CD4-positive, alpha-beta T cell treated with Interleukin-4 for 4 hours (primary cell): ENCODE data around the gene DIPK1B.

Source experiments
- DNase-seq: peaks from one replicate; pipeline ENCODE4 v3.0.0-alpha.2; 2020

Gene DIPK1B

GRCh38 chr9:136711751-136712689, at the start of gene DIPK1B:
TSS of gene DIPK1B (plus strand) at chr9:136712572. CDS start at chr9:136712666, 94 bp downstream.
- DNase-seq, result no peak

DNA sequence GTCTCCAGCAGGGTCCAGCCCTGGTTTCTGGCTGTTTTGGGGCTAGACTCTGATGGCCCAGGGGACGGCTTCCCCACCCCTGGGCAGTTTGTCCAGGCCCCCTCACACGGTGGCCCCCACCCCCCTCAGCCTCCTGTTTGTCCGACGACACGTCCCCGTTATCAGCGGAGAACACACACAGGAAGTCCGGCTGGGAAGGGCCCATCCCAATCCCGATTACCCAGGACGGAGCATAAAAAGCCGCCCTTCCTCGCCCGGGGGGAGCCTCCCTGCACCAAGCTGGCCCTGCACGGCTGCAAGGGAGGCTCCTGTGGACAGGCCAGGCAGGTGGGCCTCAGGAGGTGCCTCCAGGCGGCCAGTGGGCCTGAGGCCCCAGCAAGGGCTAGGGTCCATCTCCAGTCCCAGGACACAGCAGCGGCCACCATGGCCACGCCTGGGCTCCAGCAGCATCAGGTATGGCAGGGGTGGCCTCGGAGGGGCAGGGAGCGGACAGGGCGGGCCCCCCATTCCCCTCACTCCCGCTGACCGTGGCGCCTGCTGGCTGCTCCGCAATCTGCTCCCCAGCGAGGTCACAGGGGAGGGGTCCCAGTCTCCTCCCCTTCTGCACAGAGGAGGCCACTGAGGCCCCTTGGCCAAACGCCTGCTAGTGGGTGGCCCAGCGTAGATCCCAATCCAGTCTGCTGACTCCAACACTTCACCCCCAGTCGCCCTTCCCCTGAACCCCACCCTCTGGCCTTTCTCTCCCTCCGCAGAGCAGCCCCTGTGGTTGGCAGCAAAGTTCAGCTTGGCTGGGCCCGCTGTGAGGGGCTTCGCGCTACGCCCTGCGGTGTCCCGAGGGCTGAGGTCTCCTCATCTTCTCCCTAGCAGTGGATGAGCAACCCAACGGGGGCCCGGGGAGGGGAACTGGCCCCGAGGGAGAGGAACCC, 49.5 kb upstream of the DIPK1B start, which contains the start of gene EGFL7:
EGFL7 (plus strand) TSS at position 261 of the 926 bp plus-strand sequence. CDS start 5,367 bp downstream, outside the sequence.
- no peak for DNase-seq

DNA sequence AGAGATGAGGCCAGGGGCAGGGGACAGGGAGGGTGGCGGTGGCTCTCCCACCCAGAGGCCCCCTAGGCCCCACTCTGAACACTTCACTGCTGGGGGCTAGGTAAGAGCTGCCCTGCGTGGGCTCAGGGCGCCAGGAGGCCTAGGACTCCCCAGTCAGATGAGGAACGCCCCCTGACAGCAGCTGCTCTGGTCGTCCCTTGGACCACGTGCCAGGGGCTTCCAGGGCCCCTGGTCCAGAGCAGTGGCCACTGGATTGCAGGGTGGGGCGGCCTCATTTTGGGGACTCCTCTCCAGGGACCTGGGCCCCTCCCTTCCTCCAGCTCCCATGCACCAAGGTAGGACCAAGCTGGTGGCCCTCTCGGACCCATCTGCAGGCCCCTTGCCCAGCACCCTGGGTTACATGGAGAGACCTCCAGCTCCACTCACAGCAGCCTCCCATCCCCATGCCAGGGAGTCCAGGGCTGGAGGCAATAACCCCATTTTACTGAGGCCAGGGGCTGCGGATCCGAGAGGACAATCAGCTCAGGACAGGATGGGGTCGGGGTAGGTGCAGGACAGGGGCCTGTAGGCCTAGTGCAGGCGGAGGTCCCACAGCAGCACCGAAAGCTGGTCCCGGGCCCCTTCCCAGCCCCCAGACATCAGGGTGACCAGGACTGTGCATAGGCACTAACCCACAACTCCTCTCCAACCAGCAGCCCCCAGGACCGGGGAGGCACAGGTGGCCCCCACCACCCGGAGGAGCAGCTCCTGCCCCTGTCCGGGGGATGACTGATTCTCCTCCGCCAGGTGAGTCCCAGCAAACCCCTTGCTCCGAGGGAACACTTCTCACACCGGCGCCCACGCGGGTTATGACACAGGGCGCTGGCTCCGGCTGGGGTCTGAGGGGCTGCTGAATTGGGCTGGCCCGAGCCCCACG, 48.1 kb upstream of the DIPK1B start:
- no peak for DNase-seq

DNA sequence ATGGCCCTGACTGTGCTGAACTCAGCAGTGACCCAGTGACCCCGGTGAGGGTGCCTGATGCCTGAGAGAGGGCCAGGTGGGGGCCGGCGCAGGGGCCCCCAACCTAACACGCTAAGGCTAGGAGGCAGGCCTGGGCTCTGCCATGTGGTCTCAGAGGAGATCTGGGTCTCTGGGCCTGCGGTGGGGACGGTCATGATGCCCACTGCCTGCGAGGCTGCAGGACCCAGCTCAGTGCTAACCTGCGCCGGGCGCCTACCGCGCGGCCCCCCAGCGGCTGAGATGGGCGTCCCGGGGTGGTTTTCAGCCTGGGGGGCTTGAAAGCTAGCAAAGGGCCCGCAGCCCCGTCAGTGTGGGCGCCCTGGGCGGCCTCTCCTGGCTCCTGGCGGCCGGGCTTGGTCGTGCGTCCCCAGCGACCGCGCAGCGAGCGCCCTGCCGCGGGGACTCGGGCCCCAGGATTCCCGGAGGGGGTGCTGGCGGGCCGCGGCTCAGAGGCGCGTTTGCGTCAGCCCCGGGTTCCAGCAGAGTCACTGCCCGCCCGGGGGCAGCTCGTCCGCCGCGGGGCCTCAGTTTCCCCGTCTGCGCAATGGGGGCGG, 47.2 kb upstream of the DIPK1B start:
- no peak for DNase-seq

DNA sequence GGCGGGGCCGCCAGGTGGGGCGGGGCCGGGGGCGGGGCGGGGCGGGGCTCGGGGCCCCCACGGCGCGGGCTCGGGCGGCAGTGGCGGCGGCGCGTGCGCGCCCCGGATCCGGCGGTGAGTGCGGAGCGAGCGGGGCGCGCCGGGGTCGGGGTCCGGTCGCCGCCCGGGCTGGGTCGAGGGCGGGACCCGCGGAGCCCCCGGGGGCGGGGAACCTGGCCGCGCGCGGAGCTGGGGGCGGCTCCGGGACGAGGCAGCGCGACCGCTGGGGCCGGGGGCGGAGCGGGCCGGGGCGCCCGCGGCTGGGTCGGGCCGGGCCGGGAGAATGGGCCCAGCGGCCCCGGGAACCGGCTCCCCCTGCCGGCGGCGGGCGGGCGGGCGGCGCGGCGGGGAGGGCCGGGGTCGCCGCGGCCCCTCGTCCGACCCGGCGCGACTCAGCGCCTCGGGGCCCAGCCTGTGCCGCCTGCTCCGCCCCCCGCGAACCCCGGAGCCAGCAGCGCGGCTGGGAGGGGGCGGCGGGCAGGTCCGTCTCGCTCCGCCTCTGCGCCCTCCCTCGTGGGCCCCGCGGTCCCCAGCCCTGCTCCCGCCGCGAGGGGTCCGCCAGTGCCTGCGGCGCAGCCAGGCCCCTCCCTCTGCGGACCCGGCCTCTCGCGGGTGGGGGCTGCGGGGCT, 46.5 kb upstream of the DIPK1B start:
- DNase-seq, result no peak

DNA sequence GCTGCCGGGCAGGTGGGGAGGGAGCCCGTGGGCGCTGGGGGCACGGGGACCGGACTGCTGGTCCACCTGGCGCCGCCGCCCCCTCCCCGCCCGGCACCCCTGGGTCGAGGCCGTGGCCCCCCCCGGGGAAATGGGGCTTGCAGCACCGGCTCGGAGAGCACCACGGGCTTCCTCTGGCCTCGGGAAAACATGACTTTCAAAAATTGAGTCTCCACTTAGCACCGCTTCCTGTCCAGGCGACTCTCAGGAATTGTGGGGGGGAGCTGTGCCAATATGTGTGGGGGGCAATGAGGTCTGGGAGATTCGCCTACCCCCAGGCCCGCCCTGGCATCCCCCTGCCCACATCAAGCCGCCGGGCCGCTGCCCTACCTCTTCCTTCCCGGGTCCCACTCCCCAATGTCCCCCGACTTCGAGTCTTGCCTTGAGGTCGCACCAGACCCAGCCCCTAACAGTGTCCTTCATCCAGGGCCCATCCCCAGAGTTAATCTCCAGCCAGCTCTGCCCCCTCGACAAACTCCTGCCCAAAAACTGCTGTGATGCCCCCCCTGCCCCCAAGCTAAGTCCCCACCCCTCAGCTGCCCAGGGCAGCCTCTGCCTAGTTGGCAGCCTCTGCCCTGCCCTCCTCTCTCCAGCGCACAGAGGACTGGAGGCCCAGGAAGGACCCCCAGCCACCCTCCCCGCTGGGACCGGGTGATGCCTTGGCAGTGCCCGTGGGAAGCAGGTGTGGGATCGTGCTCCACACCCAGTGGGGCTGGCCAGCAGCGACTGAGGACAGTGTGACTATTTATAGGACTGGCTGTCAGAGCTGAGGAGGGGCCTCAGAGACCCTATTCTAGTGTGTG, 45.8 kb upstream of the DIPK1B start:
- no peak for DNase-seq

- no peak for DNase-seq
These were observed 45.0 kb upstream of the DIPK1B start for GRCh38 chr9:136667214-136667939.

- no peak for DNase-seq
These were observed 44.2 kb upstream of the DIPK1B start for GRCh38 chr9:136667940-136668760.

DNA sequence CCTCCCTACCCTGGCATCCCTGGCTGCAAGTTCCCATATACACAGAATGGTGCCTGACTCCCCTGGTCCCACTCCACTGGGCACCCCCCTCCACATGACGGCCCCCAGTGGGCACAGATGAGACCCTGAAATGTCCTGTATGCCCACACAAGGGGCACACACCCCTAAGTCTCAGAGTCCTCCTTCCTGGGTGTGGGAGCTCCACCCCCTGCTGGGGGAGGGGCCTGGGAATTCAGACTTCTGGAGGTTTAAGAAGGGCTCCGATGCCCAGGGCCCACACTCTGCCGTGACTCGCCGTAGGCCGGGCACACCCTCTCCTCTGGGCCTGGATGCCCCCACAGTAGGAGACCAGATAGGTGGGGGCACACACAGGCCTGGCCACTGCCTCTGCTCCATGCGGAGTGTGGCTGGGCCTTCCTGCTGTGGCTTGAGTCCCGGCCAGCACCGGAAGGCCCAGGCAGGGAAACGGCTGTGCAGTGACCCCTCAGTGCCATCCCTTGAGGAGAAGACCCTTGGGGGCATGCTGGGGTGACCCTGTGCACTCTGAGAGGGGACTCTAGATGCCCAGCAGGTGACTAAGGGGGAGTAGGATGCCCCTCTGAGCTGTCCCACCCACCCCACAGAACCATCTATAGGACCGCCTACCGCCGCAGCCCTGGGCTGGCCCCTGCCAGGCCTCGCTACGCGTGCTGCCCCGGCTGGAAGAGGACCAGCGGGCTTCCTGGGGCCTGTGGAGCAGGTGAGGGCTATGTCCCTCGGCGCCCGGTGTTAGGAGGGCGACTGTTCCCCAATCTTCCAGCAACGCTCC, 43.2 kb upstream of the DIPK1B start:
- no peak for DNase-seq

DNA sequence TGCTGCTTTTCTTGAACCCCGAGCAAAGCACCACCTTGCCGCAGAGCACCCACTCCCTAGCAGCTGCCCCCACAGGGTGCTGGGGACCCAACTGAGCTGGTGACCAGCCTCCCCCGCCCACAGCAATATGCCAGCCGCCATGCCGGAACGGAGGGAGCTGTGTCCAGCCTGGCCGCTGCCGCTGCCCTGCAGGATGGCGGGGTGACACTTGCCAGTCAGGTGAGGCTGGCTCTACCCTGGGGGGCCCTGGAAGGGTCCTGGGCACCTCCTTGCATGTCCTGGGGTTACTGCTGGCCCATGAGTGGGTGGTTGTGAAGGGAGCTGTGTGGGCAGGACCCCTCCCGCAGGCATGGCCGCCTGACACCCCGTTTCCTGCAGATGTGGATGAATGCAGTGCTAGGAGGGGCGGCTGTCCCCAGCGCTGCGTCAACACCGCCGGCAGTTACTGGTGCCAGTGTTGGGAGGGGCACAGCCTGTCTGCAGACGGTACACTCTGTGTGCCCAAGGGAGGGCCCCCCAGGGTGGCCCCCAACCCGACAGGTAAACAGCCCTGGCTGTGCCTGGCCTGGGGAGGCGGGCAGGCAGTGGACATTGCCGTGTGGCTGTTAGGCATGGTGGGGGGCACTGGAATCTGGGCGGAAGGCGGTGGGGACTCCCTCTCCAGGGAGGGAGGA, 42.4 kb upstream of the DIPK1B start:
- DNase-seq, result no peak

DNA sequence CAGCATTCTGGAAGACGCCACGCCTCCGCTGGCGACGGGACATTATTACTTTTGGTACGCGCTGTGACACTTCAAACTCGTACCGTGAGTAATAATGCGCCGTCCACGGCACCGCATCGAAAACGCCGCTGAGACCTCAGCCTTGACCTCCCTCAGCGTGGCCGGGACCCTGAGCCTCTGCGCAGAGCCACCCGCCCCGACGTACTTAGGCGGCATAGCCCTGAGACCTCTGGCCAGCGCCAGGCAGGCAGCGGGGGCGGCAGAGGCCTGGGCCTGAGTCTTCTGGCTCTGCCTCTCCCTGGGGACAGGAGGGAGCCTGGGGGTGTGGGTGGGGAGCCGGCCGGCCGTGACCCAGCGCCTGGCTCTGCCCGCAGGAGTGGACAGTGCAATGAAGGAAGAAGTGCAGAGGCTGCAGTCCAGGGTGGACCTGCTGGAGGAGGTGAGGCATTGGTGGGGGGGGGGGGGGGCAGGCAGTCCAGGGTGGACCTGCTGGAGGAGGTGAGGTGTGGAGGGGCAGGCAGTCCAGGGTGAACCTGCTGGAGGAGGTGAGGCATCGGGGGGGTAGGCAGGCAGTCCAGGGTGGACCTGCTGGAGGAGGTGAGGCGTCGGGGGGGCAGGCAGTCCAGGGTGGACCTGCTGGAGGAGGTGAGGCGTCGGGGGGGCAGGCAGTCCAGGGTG, 41.7 kb upstream of the DIPK1B start:
- no peak for DNase-seq

- no peak for DNase-seq
These were observed 41.1 kb upstream of the DIPK1B start for GRCh38 chr9:136671254-136671614.

- DNase-seq, result no peak
These were observed 40.5 kb upstream of the DIPK1B start for GRCh38 chr9:136671646-136672430.

GRCh38 chr9:136672431-136673087, 39.8 kb upstream of the DIPK1B start:
- DNase-seq, result no peak
